H1 (cell line): Measurements from ENCODE around the gene ABCA2. TPM values are rescaled to one million over a fixed set of nuclear protein-coding genes. Genes with fewer than 3 reads are reported as not detected.

ENCODE experiments used
- ZNF274 ChIP-seq: IDR thresholded peaks from 2 replicates; pipeline ENCODE4 v1.7.0; 2012; ENCODE audit warnings: low read length, borderline replicate concordance; ENCODE audit errors: extremely low read depth
- polyA plus RNA-seq, 7 experiments: library from polyadenylated mRNA; depleted of rRNA in 3 of 7; stranded (reverse) in 5 of 7; unstranded in 2 of 7; fragments of >200 nt in 5 of 7; fragments of 200-250 nt in 2 of 7; gene quantifications; 1 replicate in 5 of 7; 2 replicates in 1 of 7; 4 replicates in 1 of 7; pipeline versions ENCODE4 v1.2.1 to v1.2.3, GENCODE V29; 2011 to 2013; ENCODE audit warnings: missing spikeins in 2 of 7, mixed read lengths in 2 of 7
- total RNA-seq: library from RNA; stranded (reverse); fragmentation: NEBNext Ultra II Directional; extraction: Animal tissue kit (Norgen Biotek cat#: 25700); gene quantifications from 2 replicates; pipeline ENCODE4 v1.2.1, GENCODE V29; 2021

The ABCA2 gene
- total and polyA plus RNA-seq, 2 of the 8 experiments (the other 6 are each of a cell fraction or from before 2014, with no cell fraction given), result 12.5 to 14.3 TPM

DNA sequence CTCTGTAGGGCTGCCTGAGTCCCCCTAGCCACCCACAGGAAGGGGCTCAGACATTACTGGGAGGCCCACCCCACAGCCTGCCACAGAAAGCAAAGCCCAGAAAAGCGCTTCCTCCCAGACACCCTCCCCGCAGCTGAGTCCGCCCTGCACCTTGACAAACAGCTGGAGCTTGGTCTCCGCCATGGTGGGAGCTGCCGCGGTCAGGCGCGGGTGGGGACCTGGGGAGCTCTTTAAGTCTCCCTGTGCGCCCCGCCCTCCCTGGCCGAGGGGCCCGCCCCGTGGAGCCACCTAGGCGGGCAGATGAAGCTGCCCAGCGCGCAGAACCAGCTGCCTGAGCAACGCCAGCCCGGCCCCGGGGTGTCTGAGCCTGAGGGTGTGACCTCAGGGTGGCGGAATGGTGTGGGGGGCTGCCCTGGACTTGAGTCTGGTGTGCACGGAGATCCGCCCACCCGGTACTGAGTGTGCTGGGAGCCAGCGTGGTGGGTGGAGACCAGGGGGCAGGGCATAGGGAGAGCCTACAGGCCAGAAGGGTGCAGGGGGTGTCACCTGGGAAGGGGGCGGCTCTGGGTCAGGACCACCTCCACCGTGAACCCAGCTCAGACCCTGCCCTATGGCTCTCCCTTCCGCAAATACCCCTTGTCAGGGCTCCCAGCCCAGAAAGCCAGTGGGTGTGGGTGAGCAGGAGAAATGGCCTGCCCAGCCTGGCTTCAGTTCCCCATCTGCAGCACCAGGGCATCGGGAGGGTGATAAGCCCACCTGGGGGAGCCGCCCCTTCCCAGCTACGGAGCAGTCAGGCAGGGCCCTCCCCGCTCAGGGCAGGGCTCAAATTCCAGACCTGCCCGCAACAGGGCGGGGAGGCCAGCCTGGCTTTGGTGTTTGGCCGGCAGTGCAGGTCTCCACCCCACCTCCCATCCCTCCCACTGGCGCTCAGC is 31.4 kb downstream of the ABCA2 start, which contains the start of gene CLIC3 (continued):
- TF ChIP-seq ZNF274, result no peak
